GM12874 (cell line): Measurements from ENCODE around the gene TLL2.

Experiments
- TF ChIP-seq, protein P1 (sequence below): IDR thresholded peaks from 2 replicates; pipeline ENCODE4 v1.5.1; 2011; ENCODE audit warnings: low read depth, mild to moderate bottlenecking, control low read depth, low read length, moderate library complexity; ENCODE audit not compliant: insufficient read depth

TLL2 gene

DNA sequence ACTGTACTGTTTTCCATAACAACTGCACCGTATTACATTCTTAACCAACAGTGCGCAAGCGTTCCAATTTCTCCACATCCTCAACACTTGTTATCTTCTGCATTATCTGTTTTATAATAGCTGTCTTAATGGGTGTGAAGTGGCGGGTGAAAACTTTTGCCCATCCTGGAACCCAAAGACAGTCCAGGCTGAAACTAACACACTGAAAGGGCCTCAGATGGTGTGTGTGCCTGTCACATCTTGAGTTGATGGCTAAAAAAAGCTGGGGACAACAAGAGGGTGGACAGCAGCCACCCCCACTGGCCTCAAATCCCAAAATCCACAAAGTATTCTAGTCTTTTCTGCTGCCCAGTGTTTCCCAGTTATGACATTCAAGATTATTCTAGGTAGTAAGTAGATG, 174.3 kb downstream of the TLL2 start:
- TF ChIP-seq, protein P1, sequence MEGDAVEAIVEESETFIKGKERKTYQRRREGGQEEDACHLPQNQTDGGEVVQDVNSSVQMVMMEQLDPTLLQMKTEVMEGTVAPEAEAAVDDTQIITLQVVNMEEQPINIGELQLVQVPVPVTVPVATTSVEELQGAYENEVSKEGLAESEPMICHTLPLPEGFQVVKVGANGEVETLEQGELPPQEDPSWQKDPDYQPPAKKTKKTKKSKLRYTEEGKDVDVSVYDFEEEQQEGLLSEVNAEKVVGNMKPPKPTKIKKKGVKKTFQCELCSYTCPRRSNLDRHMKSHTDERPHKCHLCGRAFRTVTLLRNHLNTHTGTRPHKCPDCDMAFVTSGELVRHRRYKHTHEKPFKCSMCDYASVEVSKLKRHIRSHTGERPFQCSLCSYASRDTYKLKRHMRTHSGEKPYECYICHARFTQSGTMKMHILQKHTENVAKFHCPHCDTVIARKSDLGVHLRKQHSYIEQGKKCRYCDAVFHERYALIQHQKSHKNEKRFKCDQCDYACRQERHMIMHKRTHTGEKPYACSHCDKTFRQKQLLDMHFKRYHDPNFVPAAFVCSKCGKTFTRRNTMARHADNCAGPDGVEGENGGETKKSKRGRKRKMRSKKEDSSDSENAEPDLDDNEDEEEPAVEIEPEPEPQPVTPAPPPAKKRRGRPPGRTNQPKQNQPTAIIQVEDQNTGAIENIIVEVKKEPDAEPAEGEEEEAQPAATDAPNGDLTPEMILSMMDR, result no peak

DNA sequence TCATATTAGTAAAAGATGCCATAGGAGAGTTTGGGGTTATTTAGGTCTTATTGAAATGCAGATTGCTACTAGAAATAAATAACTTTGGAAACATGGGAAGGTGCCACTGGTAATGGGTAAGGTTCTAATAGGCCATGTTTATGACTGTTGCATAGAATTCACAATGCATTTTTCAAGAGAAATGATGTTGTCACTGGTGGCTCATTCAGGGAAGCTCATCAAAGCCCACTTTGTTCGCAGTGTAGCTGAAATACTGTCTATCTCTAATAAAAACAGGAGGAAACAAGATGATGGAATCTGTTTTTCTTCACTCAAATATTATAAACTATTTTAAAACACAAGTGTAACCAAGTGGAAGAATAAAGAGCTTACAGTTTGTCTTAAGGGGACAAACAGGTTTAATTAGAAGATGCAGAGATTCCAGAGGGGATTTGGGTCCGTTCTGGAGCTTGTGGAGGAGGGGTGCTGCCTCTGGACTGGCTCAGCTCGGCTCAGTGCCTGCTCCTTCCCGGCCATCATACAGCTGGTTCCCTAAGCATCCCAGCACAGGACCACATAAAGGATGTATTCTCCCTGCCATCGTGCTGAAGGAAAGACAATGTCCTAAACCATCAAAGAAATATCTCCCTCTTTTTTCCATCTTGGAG, 175.3 kb downstream of the TLL2 start:
- TF ChIP-seq, protein P1, result no peak

DNA sequence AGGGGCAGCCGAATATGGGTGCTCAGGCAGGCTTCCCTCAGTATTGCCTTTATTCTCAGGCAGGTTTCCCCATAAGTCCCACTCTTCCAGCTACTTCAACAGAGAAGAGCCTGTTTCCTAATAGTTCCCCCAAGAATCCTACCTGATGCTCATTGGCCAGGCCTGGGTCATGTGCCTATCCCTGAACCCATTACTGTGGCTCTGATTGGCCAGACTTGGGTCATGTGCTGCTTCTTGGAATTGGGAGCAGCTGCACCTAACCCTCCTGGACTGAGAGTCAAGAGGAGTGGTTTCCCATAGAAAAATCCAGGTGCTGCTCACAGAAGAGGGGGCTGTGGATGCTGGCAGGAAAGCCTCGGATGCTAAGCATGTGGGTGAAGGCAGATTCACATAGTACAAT, 176.6 kb downstream of the TLL2 start:
- TF ChIP-seq, protein P1, result no peak

DNA sequence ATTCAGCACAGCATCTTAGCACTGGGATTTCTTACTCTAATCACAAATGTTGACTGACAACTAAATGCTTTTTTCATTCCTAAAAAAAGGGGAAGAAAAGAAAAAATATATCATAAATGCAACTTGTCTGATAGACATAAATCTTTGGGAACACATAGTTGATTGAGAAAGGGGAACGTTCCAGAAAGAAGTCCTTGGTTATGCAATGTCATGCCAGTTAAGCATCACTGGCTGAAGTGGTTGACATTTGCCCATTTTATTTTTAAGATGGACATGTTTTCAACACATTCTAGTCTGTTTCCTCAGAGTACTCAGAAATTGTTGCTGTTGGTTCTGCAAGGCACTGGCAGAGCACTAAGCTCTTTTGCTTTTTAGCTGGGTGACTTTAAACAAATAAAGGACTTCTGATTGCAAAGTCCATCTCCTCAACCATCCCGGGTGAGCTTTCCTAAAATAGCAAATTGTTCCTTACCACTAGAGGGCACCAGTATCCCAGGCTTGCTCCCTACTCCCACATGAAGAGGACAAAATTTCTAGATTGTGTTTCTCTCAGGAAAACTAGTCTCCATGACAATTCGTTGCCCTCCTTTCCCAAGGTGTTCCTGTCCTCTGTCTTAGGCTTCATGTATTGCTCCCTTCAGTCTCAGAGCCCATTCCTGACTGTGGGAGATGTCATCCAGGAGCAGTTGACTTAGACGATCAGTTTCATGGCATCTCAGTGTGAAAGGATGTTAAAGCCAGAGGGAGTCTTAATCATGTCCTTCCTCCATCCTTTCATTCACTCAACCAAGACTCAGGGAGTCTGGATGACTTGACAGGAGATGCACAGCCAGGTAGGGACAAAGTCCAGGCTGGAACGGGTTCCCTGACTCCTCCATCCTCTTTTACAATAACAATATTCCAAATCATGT, 178.9 kb downstream of the TLL2 start:
- TF ChIP-seq, protein P1, result peak; percentile 57

DNA sequence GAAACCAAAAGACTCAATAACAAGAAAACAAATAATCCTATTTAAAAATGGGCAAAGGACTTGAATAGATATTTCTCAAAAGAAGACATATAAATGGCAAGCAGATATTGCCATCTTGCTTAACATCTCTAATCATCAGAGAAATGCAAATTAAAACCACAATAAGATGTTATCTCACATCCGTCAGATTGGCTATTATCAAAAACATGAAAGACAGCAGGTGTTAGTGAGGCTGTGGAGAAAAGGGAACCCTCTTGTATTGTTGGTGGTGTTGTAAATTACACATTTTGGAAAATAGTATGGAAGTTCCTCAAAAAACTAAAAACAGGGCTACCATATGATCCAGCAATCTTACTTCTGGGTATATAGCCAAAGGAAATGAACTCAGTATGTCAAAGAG, 180.6 kb downstream of the TLL2 start:
- TF ChIP-seq, protein P1, result no peak

DNA sequence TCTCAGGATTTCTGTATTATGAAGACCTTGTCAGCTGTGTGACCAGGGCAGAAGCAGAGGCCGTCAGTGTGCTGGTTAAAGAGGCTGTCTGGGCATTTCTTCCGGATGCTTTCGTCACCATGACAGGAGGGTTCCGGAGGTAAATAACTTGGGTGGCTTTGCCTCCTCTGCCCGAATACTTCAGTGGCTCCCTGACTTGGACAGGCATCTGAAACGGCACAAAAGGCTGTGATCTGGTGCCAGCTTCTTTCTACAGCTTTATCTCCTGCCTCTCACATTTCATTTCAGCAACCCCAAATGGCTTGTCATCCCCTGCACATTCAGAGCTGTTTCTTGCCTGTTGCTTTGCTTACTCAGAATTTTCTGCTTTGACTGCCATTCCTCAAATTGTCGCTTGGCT, 186.3 kb downstream of the TLL2 start:
- TF ChIP-seq, protein P1, result no peak

DNA sequence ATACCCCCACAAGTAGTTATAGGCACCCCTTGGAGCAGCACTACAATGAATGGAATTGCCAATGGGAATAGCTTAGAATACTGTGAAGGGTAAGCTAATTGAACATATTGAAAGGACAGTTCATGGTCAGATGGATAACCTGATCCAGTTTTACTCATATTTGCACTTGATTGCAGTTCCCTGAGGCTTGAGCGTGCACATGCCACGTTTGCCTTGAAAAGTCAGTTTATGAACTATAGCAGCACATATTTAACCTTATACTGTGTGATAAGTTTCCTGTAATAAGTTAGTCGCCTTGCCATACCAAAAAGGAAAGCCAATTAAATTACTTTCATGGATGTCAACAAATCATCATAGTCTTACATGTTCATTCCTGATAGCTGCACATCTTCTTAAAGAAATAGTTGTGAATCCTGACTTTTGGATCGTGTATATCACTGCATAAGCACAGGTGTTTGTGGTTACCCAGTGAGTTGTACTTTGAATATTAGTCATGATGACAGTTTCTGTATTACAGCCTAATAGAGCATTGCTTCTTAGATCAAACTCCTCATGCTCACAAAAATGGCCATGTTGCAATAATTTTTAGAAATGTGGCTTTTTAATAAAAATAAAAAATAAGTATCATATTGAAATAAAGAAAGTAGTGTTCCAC, 187.9 kb downstream of the TLL2 start:
- TF ChIP-seq, protein P1, result no peak
